ENCODE data around the gene PRKCZ. TPM values are rescaled to one million over a fixed set of nuclear protein-coding genes. Genes with fewer than 3 reads are reported as not detected.

Gene PRKCZ
- total RNA-seq, 1 donor from 2014 or later = 1.3 TPM

- intact Hi-C loops (cut with DNase I) = no loop called here
Observed at GRCh38 chr1:2215909-2216766, 165.9 kb downstream of the PRKCZ start.

GRCh38 chr1:2216767-2217058 is 166.5 kb downstream of the PRKCZ start:
- Histone ChIP-seq H3K4me1 (peaks cover 23 to 34% of the 10 kb centered on the region in 2 donors), H3K27me3 (no peaks in the 10 kb centered on the region), H3K4me3 (no peak overlapping the region), H3K9me3 (no peaks in the 10 kb centered on the region), H3K36me3 (no peaks in the 10 kb centered on the region), H3K27ac (no peak overlapping the region)
- peak in 1 of 2 donors; percentile 62 for DNase-seq (ENCODE audit: low spot score in 2 of 2)
- intact Hi-C loops (cut with DNase I) = no loop called here
- no peak for TF ChIP-seq CTCF (IDR thresholded peaks at IDR 0.05)

More at GRCh38 chr1:2215909-2216766, 165.9 kb downstream of the PRKCZ start:
- H3K9me3 ChIP-seq = no peaks in the 10 kb centered on the region
- H3K4me3 ChIP-seq = no peak overlapping the region
- H3K27ac ChIP-seq = no peak overlapping the region
- H3K36me3 ChIP-seq = no peaks in the 10 kb centered on the region
- DNase-seq (ENCODE audit: low spot score in 2 of 2) = no peak
- peaks cover 23 to 36% of the 10 kb centered on the region in 2 donors for H3K4me1 ChIP-seq
- no peak for TF ChIP-seq CTCF (IDR thresholded peaks at IDR 0.05)
- H3K27me3 ChIP-seq = no peaks in the 10 kb centered on the region

- no peak for DNase-seq (ENCODE audit: low spot score in 2 of 2)
- Histone ChIP-seq H3K4me3 (no peak overlapping the region), H3K9me3 (no peaks in the 10 kb centered on the region), H3K4me1 (no peaks in the 10 kb centered on the region), H3K27me3 (no peaks in the 10 kb centered on the region), H3K27ac (no peak overlapping the region), H3K36me3 (no peaks in the 10 kb centered on the region)
- intact Hi-C loops (cut with DNase I) = no loop called here
- TF ChIP-seq CTCF (IDR thresholded peaks at IDR 0.05) = no peak
Observed at GRCh38 chr1:2221271-2221670, 171.1 kb downstream of the PRKCZ start.

GRCh38 chr1:2224170-2224584 is 174.0 kb downstream of the PRKCZ start:
- TF ChIP-seq CTCF (IDR thresholded peaks at IDR 0.05) = no peak
- intact Hi-C loops (cut with DNase I) = no loop called here

GRCh38 chr1:2224631-2225428 is 174.6 kb downstream of the PRKCZ start:
- Histone ChIP-seq H3K36me3 (no peaks in the 10 kb centered on the region), H3K4me1 (peaks cover 5 to 6% of the 10 kb centered on the region in 2 donors), H3K9me3 (no peaks in the 10 kb centered on the region), H3K27ac (no peak overlapping the region), H3K4me3 (no peak overlapping the region), H3K27me3 (no peaks in the 10 kb centered on the region)
- intact Hi-C loops (cut with DNase I) = no loop called here
- peak in 1 of 2 donors; percentile 63 for DNase-seq (ENCODE audit: low spot score in 2 of 2)
- no peak for TF ChIP-seq CTCF (IDR thresholded peaks at IDR 0.05)

More at GRCh38 chr1:2224170-2224584, 174.0 kb downstream of the PRKCZ start:
- H3K27me3 ChIP-seq = no peaks in the 10 kb centered on the region
- no peaks in the 10 kb centered on the region for H3K9me3 ChIP-seq
- no peaks in the 10 kb centered on the region for H3K36me3 ChIP-seq
- H3K27ac ChIP-seq = no peak overlapping the region
- H3K4me1 ChIP-seq = peaks cover 5 to 6% of the 10 kb centered on the region in 2 donors
- no peak for DNase-seq (ENCODE audit: low spot score in 2 of 2)
- no peak overlapping the region for H3K4me3 ChIP-seq

Data from ascending aorta (tissue), 2 donors.